22Rv1 (cell line): ENCODE measurements around the gene OBP2B.
"Not testable (repeated sequence)": the region's sequence is repeated elsewhere in the genome, so short reads cannot be mapped to it uniquely, and the experiment has no call there.

Source experiments
- ZFX ChIP-seq: fragments of 450-650 bp; IDR thresholded peaks from 2 replicates; pipeline ENCODE4 v1.6.1; 2017; ENCODE audit warnings: antibody characterized with exemption, borderline replicate concordance
- TF ChIP-seq, protein P1 (sequence below): fragments of 450-650 bp; IDR thresholded peaks from 2 replicates; pipeline ENCODE4 v1.5.1; 2017; ENCODE audit warnings: mild to moderate bottlenecking

DNA sequence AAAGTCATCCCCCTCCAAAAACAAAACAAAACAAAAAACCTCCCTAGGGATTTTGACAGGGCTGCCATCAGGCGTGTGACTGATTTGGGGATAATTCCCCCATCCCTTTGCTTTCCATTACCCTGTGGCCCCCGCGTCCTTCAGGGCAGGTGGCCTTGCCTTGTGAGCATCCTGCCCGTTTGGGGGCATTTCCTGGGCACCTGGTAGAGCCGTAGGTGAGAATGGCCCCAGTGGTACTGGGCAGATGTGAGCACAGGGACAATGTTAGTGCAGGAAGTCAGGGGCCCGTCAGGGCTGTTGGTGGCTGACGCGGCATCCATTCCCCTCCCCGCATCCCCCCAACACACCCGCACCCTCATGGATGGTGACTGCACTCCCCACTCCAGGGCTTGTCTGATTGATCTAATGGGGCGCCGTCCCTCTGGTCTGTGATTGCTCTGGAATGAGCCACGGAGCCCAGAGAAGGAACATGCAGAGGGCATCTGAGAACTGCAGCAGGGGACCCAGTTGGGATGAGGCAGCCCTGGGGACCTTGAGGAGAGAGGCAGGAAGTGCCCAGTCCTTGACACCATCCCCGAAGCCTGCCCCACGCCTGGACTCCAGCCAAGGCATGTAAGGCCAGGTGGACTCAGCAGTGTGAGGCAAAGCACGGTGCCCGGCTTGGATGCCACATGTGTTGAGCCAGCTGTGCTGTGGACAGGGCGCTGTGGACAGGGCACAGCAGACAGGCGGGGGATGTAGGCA is 27.4 kb upstream of the OBP2B start:
- TF ChIP-seq, protein P1, sequence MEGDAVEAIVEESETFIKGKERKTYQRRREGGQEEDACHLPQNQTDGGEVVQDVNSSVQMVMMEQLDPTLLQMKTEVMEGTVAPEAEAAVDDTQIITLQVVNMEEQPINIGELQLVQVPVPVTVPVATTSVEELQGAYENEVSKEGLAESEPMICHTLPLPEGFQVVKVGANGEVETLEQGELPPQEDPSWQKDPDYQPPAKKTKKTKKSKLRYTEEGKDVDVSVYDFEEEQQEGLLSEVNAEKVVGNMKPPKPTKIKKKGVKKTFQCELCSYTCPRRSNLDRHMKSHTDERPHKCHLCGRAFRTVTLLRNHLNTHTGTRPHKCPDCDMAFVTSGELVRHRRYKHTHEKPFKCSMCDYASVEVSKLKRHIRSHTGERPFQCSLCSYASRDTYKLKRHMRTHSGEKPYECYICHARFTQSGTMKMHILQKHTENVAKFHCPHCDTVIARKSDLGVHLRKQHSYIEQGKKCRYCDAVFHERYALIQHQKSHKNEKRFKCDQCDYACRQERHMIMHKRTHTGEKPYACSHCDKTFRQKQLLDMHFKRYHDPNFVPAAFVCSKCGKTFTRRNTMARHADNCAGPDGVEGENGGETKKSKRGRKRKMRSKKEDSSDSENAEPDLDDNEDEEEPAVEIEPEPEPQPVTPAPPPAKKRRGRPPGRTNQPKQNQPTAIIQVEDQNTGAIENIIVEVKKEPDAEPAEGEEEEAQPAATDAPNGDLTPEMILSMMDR = not testable (repeated sequence)
- not testable (repeated sequence) for TF ChIP-seq ZFX
